GM18499 (cell line): ENCODE data around the gene WDR46.
A peak's percentile ranks its signal among the peaks of the same experiment; 100 is the strongest.
"Not testable (repeated sequence)": the region's sequence is repeated elsewhere in the genome, so short reads cannot be mapped to it uniquely, and the experiment has no call there.

Experiments
- ATAC-seq: cut with Tn5 transposase; IDR thresholded peaks from one replicate; pipeline ENCODE4 v1.9.1; 2021; ENCODE audit warnings: moderate number of reproducible peaks; ENCODE audit not compliant: insufficient read depth, unreplicated experiment

Gene WDR46

GRCh38 chr6:33271468-33272274 is 17.4 kb downstream of the WDR46 start, which contains the start of the genes RPS18 and VPS52:
RPS18 (plus strand) TSS chr6:33272075; CDS start chr6:33272120, 45 bp downstream.
VPS52 (minus strand) TSS chr6:33271876; CDS start chr6:33271675, 201 bp downstream.
- ATAC-seq = peak; percentile 65

GRCh38 chr6:33271117-33271467 is 17.9 kb downstream of the WDR46 start:
- ATAC-seq = no peak

GRCh38 chr6:33264015-33264414 is 25.0 kb downstream of the WDR46 start:
- ATAC-seq = no peak

GRCh38 chr6:33262490-33262889 is 26.5 kb downstream of the WDR46 start:
- not testable (repeated sequence) for ATAC-seq

- ATAC-seq = no peak
These were observed 30.0 kb downstream of the WDR46 start for GRCh38 chr6:33259032-33259431.

- ATAC-seq = no peak
These were observed 34.4 kb downstream of the WDR46 start for GRCh38 chr6:33254591-33254990.

- ATAC-seq = no peak
These were observed 36.3 kb downstream of the WDR46 start for GRCh38 chr6:33252759-33253158.

GRCh38 chr6:33251395-33252012 is 37.5 kb downstream of the WDR46 start:
- ATAC-seq = no peak

GRCh38 chr6:33250731-33251130 is 38.3 kb downstream of the WDR46 start:
- no peak for ATAC-seq

- no peak for ATAC-seq
These were observed 39.1 kb downstream of the WDR46 start for GRCh38 chr6:33249732-33250630.

GRCh38 chr6:33248932-33249731 is 39.9 kb downstream of the WDR46 start:
- peak; percentile 66 for ATAC-seq

GRCh38 chr6:33248643-33248931 is 40.5 kb downstream of the WDR46 start:
- ATAC-seq = no peak

- no peak for ATAC-seq
These were observed 40.9 kb downstream of the WDR46 start for GRCh38 chr6:33247977-33248642.

- ATAC-seq = no peak
These were observed 45.6 kb downstream of the WDR46 start for GRCh38 chr6:33243476-33243875.

GRCh38 chr6:33241968-33242367 is 47.1 kb downstream of the WDR46 start:
- ATAC-seq = no peak

GRCh38 chr6:33237741-33238140 is 51.3 kb downstream of the WDR46 start:
- ATAC-seq = no peak

GRCh38 chr6:33236852-33237251 is 52.2 kb downstream of the WDR46 start:
- ATAC-seq = no peak

- no peak for ATAC-seq
These were observed 52.7 kb downstream of the WDR46 start for GRCh38 chr6:33236328-33236727.

GRCh38 chr6:33235221-33235634 is 53.8 kb downstream of the WDR46 start:
- no peak for ATAC-seq
